ENCODE data around the gene MYADML2.
"Not testable (repeated sequence)": the region's sequence is repeated elsewhere in the genome, so short reads cannot be mapped to it uniquely, and the experiment has no call there.

Gene MYADML2

DNA sequence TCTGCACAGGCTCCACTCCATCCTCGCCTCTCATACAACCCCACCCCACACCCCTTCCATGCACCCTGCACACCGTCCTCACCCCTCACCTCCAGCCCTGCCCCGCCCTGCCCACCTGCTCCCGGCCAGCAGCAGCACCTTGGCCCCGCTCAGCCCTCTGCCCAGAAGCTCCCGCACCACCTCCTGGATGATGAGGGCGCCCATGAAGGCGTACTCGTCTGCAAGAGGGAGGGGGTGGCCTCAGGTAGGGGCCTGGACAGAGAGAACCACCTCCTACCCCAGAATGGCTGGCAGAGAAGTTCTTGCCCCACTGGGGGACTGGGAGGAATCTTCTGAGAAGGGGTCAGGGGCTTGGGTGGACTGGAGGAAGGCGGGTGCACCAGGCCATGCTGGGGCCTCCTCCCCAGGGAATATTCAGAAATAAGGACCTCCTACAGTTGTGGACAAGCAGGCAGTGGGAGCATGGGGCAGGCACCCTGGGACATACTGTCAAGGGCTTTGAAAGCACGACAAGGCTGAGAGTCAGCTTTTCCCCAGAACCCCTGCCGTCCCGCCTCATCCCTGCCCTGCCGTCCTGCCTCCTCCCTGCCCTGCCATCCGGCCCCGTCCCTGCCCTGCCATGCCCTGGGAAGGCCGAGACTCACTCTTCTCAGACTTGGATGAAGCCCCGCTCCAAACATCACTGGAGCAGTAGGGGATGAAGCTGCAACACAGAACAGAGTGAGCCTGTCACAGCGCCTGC lies 10.8 kb upstream of the MYADML2 start:
- DNase-seq: no peak

DNA sequence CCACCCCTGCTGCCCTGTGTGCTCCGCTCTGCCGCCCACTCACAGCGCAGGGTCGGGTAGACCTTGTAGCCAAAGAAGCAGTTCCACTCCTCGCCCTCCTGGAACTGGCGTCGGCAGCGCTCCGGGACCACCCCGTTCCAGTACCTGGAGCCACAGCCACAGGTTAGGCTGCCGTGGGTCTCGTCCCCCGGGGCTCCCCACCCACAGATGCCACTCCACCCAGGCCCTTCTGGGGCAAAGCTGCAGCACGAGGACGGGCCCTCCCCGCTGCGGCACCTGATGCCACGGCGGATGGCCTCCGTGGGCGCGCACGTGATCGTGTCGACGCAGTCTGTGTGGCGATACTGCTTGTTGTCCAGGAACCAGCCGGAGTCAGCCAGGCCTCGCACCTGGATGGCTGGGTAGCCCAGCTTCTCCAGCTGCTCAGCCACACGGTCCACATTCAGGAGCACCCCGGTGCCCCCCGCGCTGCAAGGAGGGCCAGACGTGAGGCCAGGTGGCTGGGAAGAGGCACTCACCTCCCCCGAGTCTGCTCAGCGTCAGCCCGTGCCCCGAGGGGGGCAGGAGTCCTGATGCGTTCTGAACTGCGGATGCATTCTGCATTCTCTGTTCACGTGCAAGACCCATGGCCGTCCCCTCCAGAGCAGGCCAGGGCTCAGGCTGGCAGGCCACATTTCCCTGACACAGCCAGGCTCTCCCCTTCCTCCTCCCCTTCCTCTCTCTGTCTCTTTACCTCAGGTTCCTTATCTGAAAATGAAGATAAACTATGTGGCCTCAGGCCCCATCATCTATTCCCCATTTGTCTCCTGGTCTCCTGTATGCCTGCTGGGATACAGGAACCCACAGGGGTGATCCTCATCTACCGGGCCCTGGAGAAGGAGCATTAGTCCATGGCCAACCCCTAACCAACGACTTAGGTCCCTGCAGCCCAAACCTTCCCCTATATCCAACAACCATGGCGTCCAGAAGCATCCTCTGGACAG lies 9.9 kb upstream of the MYADML2 start:
- DNase-seq: no peak

- DNase-seq: no peak
Observed at GRCh38 chr17:81955756-81956544, 8.9 kb upstream of the MYADML2 start.

- DNase-seq: no peak
Observed at GRCh38 chr17:81955058-81955681, 8.1 kb upstream of the MYADML2 start.

GRCh38 chr17:81954131-81955057 lies 7.4 kb upstream of the MYADML2 start:
- DNase-seq: no peak

DNA sequence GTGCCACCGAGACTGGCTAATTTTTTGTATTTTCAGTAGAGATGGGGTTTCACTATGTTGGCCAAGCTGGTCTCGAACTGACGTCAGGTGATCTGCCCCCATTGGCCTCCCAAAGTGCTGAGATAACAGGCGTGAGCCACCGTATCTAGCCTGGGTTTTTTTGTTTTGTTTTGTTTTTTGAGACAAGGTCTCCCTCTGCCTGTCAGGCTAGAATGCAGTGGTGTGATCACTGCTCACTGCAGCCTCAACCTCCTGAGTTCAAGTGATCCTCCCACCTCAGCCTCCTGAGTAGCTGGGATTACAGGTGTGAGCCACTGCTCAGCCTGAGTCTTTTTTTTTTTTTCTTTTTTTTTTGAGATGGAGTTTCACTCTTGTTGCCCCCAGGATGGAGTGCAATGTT lies 6.4 kb upstream of the MYADML2 start:
- DNase-seq: not testable (repeated sequence)

GRCh38 chr17:81952792-81953228 lies 5.8 kb upstream of the MYADML2 start:
- DNase-seq: no peak

- no peak for DNase-seq
Observed at GRCh38 chr17:81951785-81952684, 5.0 kb upstream of the MYADML2 start.

GRCh38 chr17:81950501-81950900 lies 3.5 kb upstream of the MYADML2 start:
- no peak for DNase-seq

GRCh38 chr17:81948635-81949378 lies 1.8 kb upstream of the MYADML2 start:
- no peak for DNase-seq

DNA sequence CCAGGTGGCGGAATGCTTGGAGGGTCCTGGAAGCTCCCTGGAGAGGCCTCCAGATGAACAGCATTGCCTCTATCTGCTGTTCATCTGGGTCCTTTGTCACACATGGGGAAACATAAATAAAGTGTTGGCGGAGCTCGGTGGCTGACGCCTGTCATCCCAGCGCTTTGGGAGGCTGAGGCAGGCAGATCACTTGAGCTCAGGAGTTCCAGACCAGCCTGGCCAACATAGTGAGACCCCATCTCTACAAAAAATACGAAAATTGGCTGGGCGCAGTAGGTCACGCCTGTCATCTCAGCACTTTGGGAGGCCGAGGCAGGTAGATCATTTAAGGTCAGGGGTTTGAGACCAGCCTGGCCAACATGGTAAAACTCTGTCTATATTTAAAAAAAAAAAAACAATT lies 2.2 kb downstream of the MYADML2 start:
- no peak for DNase-seq

DNA sequence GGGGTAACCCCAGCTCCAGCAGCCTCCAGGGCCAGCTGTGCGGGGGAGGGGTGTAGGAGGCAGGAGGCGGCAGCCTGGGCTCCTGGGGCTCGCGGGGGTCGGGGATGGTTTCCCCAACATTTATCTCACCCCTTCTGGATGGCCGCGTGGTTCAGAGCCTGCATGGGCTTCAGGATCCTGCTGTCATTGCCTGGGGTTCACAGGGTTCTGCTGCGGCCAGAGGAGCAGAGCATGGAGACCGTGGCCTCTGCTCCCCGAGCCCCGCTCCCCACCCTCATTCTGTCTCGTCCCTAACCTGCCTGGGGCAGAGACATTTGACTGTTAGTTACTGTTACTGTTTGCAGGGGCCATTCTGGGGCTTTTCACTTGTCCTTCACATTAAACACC lies 4.9 kb downstream of the MYADML2 start:
- DNase-seq: no peak

DNA sequence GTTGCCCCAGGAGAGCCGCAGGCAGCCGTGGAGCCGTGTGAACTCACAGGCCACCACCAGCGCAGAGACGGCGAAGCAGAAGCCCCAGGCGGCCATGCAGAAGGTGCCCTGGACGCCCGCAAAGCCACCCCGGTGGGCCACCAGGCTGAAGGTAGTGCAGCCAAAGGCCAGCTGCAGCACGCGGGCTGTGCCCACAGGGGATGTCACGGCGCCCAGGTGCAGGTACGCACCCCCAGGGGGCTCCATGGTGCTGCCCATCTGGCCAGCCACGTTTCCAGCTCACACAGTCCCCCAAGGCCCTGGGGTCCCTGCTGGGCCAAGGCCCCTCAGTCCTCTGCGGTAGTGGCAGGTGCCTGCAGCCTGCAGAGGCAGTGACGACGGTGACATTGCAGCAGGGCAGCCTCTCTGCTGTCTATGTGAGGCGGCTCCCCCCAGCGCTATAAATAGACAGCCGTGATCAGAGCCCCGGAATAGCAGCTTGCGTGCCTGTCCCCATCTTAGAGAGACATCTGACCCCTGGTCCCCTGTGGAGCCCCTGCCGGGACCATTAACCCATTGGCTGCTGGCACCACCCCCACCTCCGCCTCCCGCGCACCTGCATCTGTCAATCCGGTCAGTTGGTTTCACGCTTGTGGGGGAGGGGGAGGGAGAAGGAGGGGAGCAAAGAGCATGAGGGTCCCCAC lies 5.4 kb downstream of the MYADML2 start:
- no peak for DNase-seq

- DNase-seq: no peak
Observed at GRCh38 chr17:81940538-81941483, 6.2 kb downstream of the MYADML2 start.

DNA sequence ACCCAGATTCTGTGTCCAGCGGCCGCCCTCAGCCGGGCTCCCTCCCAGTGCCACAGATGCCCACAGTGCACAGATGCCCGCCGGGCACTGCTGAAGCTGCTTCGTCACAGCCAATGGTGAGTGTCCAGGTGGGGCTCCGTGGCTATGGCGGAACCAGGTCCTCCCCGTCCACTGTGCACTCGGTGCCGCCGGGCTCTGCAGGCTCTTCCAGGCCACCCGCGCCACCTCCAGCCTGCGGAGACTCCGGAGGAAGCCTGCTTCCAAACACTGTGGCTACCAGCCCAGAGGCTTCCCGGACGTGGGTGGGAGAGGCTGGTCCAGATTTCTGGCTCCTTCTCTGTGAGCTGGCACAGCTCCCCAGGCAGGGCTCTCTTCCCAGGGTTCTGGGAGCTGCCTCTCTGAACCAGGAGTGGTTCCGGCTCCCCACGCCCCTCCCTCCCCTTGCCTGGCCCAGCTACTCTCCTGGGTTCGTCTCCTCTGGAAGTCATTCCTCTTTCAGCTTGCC lies 7.1 kb downstream of the MYADML2 start:
- DNase-seq: no peak

- DNase-seq: no peak
Observed at GRCh38 chr17:81939218-81939617, 7.8 kb downstream of the MYADML2 start.

DNA sequence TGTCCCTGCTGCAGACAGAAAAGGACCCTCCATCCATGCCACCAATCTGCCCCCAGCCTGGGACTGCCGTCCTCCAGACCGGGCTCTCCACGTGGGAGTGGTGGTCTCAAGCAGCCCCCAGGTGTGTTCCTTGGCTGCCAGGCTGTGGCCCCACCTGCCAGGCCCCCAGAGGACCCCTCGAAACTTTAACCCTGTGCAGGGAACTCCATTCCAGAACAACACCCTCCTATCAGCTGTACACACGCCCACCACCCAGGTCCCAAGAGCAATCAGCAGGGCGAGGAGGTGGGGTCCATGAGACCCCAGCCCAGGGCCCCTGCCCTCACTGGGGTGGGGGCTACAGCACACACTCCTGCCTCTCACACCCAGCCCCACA lies 11.3 kb downstream of the MYADML2 start:
- no peak for DNase-seq
